Measurements from ENCODE around the gene PROZ. TPM values are rescaled to one million over a fixed set of nuclear protein-coding genes. Genes with fewer than 3 reads are reported as not detected.
A peak's percentile ranks its signal among the peaks of the same experiment; 100 is the strongest.

Gene PROZ
- total RNA-seq, 2 donors from 2014 or later, result 0.40 to 0.84 TPM

DNA sequence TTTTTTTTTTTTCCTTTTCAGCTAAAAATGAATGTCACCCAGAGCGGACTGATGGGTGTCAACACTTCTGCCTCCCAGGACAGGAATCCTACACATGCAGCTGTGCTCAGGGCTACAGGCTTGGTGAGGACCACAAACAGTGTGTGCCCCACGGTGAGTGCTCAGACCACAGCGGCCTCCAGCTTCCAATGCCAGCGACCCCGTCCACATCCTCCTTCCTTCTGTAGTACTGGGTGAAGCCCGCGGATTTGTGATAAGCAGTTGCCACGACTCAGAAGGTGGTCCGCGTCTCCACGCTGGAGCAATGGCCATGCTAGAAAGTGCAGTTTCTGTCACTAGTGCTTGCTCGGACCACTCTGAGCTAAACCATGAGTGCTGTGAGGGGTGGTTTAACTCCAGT is 6.0 kb downstream of the PROZ start:
- Histone ChIP-seq H3K9me3 (ENCODE audit: control insufficient read depth, low read length) (peaks cover 12% of the 10 kb centered on the region), H3K27ac (ENCODE audit: low read depth, low read length) (no peak overlapping the region), H3K4me3 (ENCODE audit: low read length) (no peak overlapping the region), H3K9ac (ENCODE audit: extremely low read depth, low read length, poor library complexity, severe bottlenecking) (no peak overlapping the region), H3K36me3 (ENCODE audit: control insufficient read depth, insufficient read depth, low read length) (peaks cover 23% of the 10 kb centered on the region), H3K27me3 (ENCODE audit: control insufficient read depth, insufficient read depth, low read length, poor library complexity, severe bottlenecking) (no peaks in the 10 kb centered on the region), H3K4me1 (ENCODE audit: control insufficient read depth, insufficient read depth, low read length) (peaks cover 11% of the 10 kb centered on the region)
- Mint-ChIP-seq H3K4me3 (no peak overlapping the region), H3K4me1 (peaks cover 28% of the 10 kb centered on the region), H3K9me3 (peaks cover 12% of the 10 kb centered on the region), H3K36me3 (ENCODE audit: low read depth) (peaks cover 38% of the 10 kb centered on the region), H3K27me3 (ENCODE audit: insufficient read depth) (no peaks in the 10 kb centered on the region), H3K27ac (peak overlapping the region; percentile 55)
- DNase-seq, result peak; percentile 44
- TF ChIP-seq, protein P1, sequence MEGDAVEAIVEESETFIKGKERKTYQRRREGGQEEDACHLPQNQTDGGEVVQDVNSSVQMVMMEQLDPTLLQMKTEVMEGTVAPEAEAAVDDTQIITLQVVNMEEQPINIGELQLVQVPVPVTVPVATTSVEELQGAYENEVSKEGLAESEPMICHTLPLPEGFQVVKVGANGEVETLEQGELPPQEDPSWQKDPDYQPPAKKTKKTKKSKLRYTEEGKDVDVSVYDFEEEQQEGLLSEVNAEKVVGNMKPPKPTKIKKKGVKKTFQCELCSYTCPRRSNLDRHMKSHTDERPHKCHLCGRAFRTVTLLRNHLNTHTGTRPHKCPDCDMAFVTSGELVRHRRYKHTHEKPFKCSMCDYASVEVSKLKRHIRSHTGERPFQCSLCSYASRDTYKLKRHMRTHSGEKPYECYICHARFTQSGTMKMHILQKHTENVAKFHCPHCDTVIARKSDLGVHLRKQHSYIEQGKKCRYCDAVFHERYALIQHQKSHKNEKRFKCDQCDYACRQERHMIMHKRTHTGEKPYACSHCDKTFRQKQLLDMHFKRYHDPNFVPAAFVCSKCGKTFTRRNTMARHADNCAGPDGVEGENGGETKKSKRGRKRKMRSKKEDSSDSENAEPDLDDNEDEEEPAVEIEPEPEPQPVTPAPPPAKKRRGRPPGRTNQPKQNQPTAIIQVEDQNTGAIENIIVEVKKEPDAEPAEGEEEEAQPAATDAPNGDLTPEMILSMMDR (conservative IDR thresholded peaks at IDR 0.05), result no peak
- 91 to 95% methylated on average over 10 to 12 of the region's 12 CpGs for WGBS, 2 experiments (ENCODE audit: insufficient coverage in 1 of 2, insufficient read length in 1 of 2)

DNA sequence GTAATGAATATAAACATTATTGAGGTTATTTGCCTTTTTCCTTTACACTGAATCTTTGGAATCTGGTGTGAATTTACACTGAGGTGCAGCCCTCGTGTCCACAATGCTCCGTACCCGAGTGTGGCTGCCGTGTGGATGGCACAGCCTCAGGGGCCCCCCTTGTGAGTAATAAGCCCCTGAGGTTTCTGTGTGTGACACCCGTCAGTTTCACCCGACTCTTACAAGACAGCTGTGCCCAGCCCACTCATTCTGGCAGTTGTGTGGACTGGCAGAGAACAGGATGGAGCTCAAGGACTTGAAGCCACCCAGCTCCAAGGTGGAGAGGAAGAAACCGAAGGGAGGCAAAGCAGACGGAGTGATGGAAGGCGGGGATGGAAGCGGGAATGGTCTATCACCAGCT is 7.8 kb downstream of the PROZ start:
- Histone ChIP-seq H3K27me3 (ENCODE audit: control insufficient read depth, insufficient read depth, low read length, poor library complexity, severe bottlenecking) (no peaks in the 10 kb centered on the region), H3K36me3 (ENCODE audit: control insufficient read depth, insufficient read depth, low read length) (peaks cover 27% of the 10 kb centered on the region), H3K9ac (ENCODE audit: extremely low read depth, low read length, poor library complexity, severe bottlenecking) (no peak overlapping the region), H3K4me3 (ENCODE audit: low read length) (no peak overlapping the region), H3K9me3 (ENCODE audit: control insufficient read depth, low read length) (peaks cover 12% of the 10 kb centered on the region), H3K27ac (ENCODE audit: low read depth, low read length) (no peak overlapping the region), H3K4me1 (ENCODE audit: control insufficient read depth, insufficient read depth, low read length) (peaks cover 20% of the 10 kb centered on the region)
- TF ChIP-seq, protein P1 (conservative IDR thresholded peaks at IDR 0.05), result no peak
- peak; percentile 32 for DNase-seq
- Mint-ChIP-seq H3K4me3 (no peak overlapping the region), H3K4me1 (peaks cover 33% of the 10 kb centered on the region), H3K9me3 (peaks cover 12% of the 10 kb centered on the region), H3K36me3 (ENCODE audit: low read depth) (peaks cover 45% of the 10 kb centered on the region), H3K27me3 (ENCODE audit: insufficient read depth) (no peaks in the 10 kb centered on the region), H3K27ac (no peak overlapping the region)
- WGBS, 2 experiments (ENCODE audit: insufficient coverage in 1 of 2, insufficient read length in 1 of 2), result 87 to 95% methylated on average over 8 to 10 of the region's 10 CpGs

DNA sequence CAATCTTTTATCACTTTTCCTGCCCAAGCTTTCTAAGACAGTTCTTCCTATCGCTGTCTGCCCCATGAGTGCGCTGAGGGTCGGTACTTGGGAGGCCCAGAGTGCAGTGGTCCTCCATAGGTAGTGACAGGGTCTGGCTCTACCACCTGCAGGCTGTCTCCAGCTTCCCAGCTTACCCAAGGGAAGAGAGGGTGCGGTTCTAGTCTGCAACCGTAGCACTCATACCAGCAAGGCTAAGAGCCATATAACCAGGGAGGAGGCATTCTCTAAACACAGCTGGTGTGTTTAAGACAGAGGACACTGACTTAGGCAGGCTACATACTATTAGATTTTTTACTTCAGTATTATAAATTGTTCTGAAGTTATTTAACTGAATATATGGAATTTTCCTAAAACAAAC is 8.2 kb downstream of the PROZ start:
- Histone ChIP-seq H3K4me3 (ENCODE audit: low read length) (no peak overlapping the region), H3K27me3 (ENCODE audit: control insufficient read depth, insufficient read depth, low read length, poor library complexity, severe bottlenecking) (no peaks in the 10 kb centered on the region), H3K36me3 (ENCODE audit: control insufficient read depth, insufficient read depth, low read length) (peaks cover 31% of the 10 kb centered on the region), H3K9ac (ENCODE audit: extremely low read depth, low read length, poor library complexity, severe bottlenecking) (no peak overlapping the region), H3K9me3 (ENCODE audit: control insufficient read depth, low read length) (peaks cover 12% of the 10 kb centered on the region), H3K4me1 (ENCODE audit: control insufficient read depth, insufficient read depth, low read length) (peaks cover 23% of the 10 kb centered on the region), H3K27ac (ENCODE audit: low read depth, low read length) (no peak overlapping the region)
- peaks cover 12% of the 10 kb centered on the region for H3K9me3 Mint-ChIP-seq
- H3K27ac Mint-ChIP-seq, result no peak overlapping the region
- DNase-seq, result peak; percentile 32
- peaks cover 49% of the 10 kb centered on the region for H3K36me3 Mint-ChIP-seq (ENCODE audit: low read depth)
- WGBS, 2 experiments (ENCODE audit: insufficient coverage in 1 of 2, insufficient read length in 1 of 2), result 95 to 100% methylated on average over 2 to 5 of the region's 5 CpGs
- H3K4me3 Mint-ChIP-seq, result no peak overlapping the region
- no peaks in the 10 kb centered on the region for H3K27me3 Mint-ChIP-seq (ENCODE audit: insufficient read depth)
- TF ChIP-seq, protein P1 (conservative IDR thresholded peaks at IDR 0.05), result no peak
- H3K4me1 Mint-ChIP-seq, result peaks cover 36% of the 10 kb centered on the region

Measured in endodermal cell (in vitro differentiated cells).